HUES64 (cell line): ENCODE data around the gene ADGRB3.
A peak's percentile ranks its signal among the peaks of the same experiment; 100 is the strongest.

ENCODE experiments used
- H3K27ac ChIP-seq: 2 replicates; pipeline ENCODE4 v1.7.0; 2013; ENCODE audit warnings: low read depth, low read length, inconsistent platforms
- H3K27me3 ChIP-seq: 2 replicates; pipeline ENCODE4 v1.6.1; 2013; ENCODE audit warnings: mild to moderate bottlenecking, low read length; ENCODE audit not compliant: insufficient read depth
- H3K36me3 ChIP-seq: 2 replicates; pipeline ENCODE4 v1.6.1; 2013; ENCODE audit warnings: mild to moderate bottlenecking, low read length; ENCODE audit not compliant: insufficient read depth
- H3K4me1 ChIP-seq: 2 replicates; pipeline ENCODE4 v1.6.1; 2013; ENCODE audit warnings: mild to moderate bottlenecking, low read length, moderate library complexity; ENCODE audit not compliant: insufficient read depth
- H3K4me3 ChIP-seq: 2 replicates; pipeline ENCODE4 v1.5.1; 2013; ENCODE audit warnings: mild to moderate bottlenecking, low read length, moderate library complexity
- H3K9ac ChIP-seq: 2 replicates; pipeline ENCODE4 v1.6.1; 2013; ENCODE audit warnings: mild to moderate bottlenecking, low read depth, low read length
- H3K9me3 ChIP-seq: 2 replicates; pipeline ENCODE4 v1.6.1; 2013; ENCODE audit warnings: low read depth, low read length; ENCODE audit not compliant: insufficient read depth
- WGBS: fragments of 150-250, 120-280 bp; methylation state at CpG from one replicate; pipeline ENCODE4 v1.1.7; 2013; ENCODE audit warnings: missing lambda C conversion rate; 5-methylcytosine and 5-hydroxymethylcytosine counted together

The ADGRB3 gene

GRCh38 chr6:68635706-68636513, 828 bp downstream of the ADGRB3 start:
- peak overlapping the region; percentile 57 for H3K9ac ChIP-seq
- H3K4me3 ChIP-seq = peak overlapping the region; percentile 85
- peaks cover 21% of the 10 kb centered on the region for H3K4me1 ChIP-seq
- no peaks in the 10 kb centered on the region for H3K36me3 ChIP-seq
- no peaks in the 10 kb centered on the region for H3K9me3 ChIP-seq
- peaks cover 87% of the 10 kb centered on the region for H3K27me3 ChIP-seq
- no peak overlapping the region for H3K27ac ChIP-seq
- WGBS = 2% methylated on average over 22 of the region's 24 CpGs

- Histone ChIP-seq H3K4me1 (peaks cover 21% of the 10 kb centered on the region), H3K27ac (no peak overlapping the region), H3K36me3 (no peaks in the 10 kb centered on the region), H3K4me3 (no peak overlapping the region), H3K27me3 (peaks cover 94% of the 10 kb centered on the region), H3K9me3 (no peaks in the 10 kb centered on the region), H3K9ac (no peak overlapping the region)
- WGBS = 60% methylated on average over 5 of the region's 5 CpGs
These were observed 1.6 kb downstream of the ADGRB3 start for GRCh38 chr6:68636666-68637065.

- 75% methylated on average over 2 of the region's 2 CpGs for WGBS
- Histone ChIP-seq H3K4me1 (peaks cover 21% of the 10 kb centered on the region), H3K9me3 (no peaks in the 10 kb centered on the region), H3K36me3 (no peaks in the 10 kb centered on the region), H3K27ac (no peak overlapping the region), H3K9ac (no peak overlapping the region), H3K4me3 (no peak overlapping the region), H3K27me3 (peaks cover 90% of the 10 kb centered on the region)
These were observed 2.0 kb downstream of the ADGRB3 start for GRCh38 chr6:68637071-68637470.

GRCh38 chr6:68637782-68638181, 2.7 kb downstream of the ADGRB3 start:
- WGBS = 0% methylated on average over 1 of the region's 1 CpG
- Histone ChIP-seq H3K9me3 (no peaks in the 10 kb centered on the region), H3K36me3 (no peaks in the 10 kb centered on the region), H3K4me1 (peaks cover 21% of the 10 kb centered on the region), H3K27ac (no peak overlapping the region), H3K27me3 (peaks cover 83% of the 10 kb centered on the region), H3K4me3 (no peak overlapping the region), H3K9ac (no peak overlapping the region)

- Histone ChIP-seq H3K27ac (no peak overlapping the region), H3K9ac (no peak overlapping the region), H3K36me3 (no peaks in the 10 kb centered on the region), H3K4me1 (peaks cover 19% of the 10 kb centered on the region), H3K9me3 (no peaks in the 10 kb centered on the region), H3K4me3 (no peak overlapping the region), H3K27me3 (peaks cover 78% of the 10 kb centered on the region)
- WGBS = 72% methylated on average over 2 of the region's 11 CpGs
These were observed 3.3 kb downstream of the ADGRB3 start for GRCh38 chr6:68638230-68638900.

GRCh38 chr6:68639211-68639610, 4.1 kb downstream of the ADGRB3 start:
- H3K4me3 ChIP-seq = peak overlapping the region; percentile 56
- WGBS = 12% methylated on average over 5 of the region's 7 CpGs

GRCh38 chr6:68639826-68640490, 4.9 kb downstream of the ADGRB3 start:
- WGBS = 8% methylated on average over 13 of the region's 13 CpGs
- peak overlapping the region; percentile 56 for H3K4me3 ChIP-seq
- H3K9me3 ChIP-seq = no peaks in the 10 kb centered on the region
- H3K27ac ChIP-seq = no peak overlapping the region
- peak overlapping the region; percentile 26; the same call in 1 of the 2 replicates for H3K9ac ChIP-seq
- H3K36me3 ChIP-seq = no peaks in the 10 kb centered on the region
- H3K4me1 ChIP-seq = peaks cover 10% of the 10 kb centered on the region
- peaks cover 64% of the 10 kb centered on the region for H3K27me3 ChIP-seq

More at GRCh38 chr6:68639211-68639610, 4.1 kb downstream of the ADGRB3 start:
- Histone ChIP-seq H3K27me3 (peaks cover 69% of the 10 kb centered on the region), H3K36me3 (no peaks in the 10 kb centered on the region), H3K27ac (no peak overlapping the region), H3K4me1 (peaks cover 10% of the 10 kb centered on the region), H3K9me3 (no peaks in the 10 kb centered on the region), H3K9ac (no peak overlapping the region)

GRCh38 chr6:68640491-68640835, 5.4 kb downstream of the ADGRB3 start:
- H3K9ac ChIP-seq = 0 out of 2 replicates have a peak overlapping the region, but pooled peaks have one; percentile 26
- H3K4me1 ChIP-seq = peaks cover 10% of the 10 kb centered on the region
- H3K27ac ChIP-seq = no peak overlapping the region
- no peaks in the 10 kb centered on the region for H3K36me3 ChIP-seq
- peaks cover 60% of the 10 kb centered on the region for H3K27me3 ChIP-seq
- 9% methylated on average over 3 of the region's 3 CpGs for WGBS
- no peaks in the 10 kb centered on the region for H3K9me3 ChIP-seq
- peak overlapping the region; percentile 56 for H3K4me3 ChIP-seq

GRCh38 chr6:68641172-68641571, 6.1 kb downstream of the ADGRB3 start:
- Histone ChIP-seq H3K4me3 (no peak overlapping the region), H3K27ac (no peak overlapping the region)
- WGBS = 79% methylated on average over 2 of the region's 2 CpGs

GRCh38 chr6:68642081-68642480, 7.0 kb downstream of the ADGRB3 start:
- H3K4me1 ChIP-seq = peaks cover 10% of the 10 kb centered on the region
- H3K4me3 ChIP-seq = no peak overlapping the region

More at GRCh38 chr6:68641172-68641571, 6.1 kb downstream of the ADGRB3 start:
- no peaks in the 10 kb centered on the region for H3K9me3 ChIP-seq
- peaks cover 53% of the 10 kb centered on the region for H3K27me3 ChIP-seq
- peaks cover 10% of the 10 kb centered on the region for H3K4me1 ChIP-seq
- H3K36me3 ChIP-seq = no peaks in the 10 kb centered on the region
- no peak overlapping the region for H3K9ac ChIP-seq

GRCh38 chr6:68642977-68643376, 7.9 kb downstream of the ADGRB3 start:
- Histone ChIP-seq H3K27me3 (peaks cover 35% of the 10 kb centered on the region), H3K36me3 (no peaks in the 10 kb centered on the region), H3K4me3 (no peak overlapping the region), H3K27ac (no peak overlapping the region), H3K9ac (no peak overlapping the region), H3K9me3 (no peaks in the 10 kb centered on the region), H3K4me1 (peaks cover 10% of the 10 kb centered on the region)
- no CpG with 5 or more reads among the region's 1 CpG for WGBS

More at GRCh38 chr6:68642081-68642480, 7.0 kb downstream of the ADGRB3 start:
- Histone ChIP-seq H3K36me3 (no peaks in the 10 kb centered on the region), H3K27me3 (peaks cover 44% of the 10 kb centered on the region), H3K9ac (no peak overlapping the region), H3K9me3 (no peaks in the 10 kb centered on the region), H3K27ac (no peak overlapping the region)
